GM19324 (cell line): ENCODE results near the gene TIPRL.
"Not testable (repeated sequence)": the region's sequence is repeated elsewhere in the genome, so short reads cannot be mapped to it uniquely, and the experiment has no call there.

Source experiments
- ATAC-seq: cut with Tn5 transposase; IDR thresholded peaks from one replicate; pipeline ENCODE4 v1.9.1; 2021; ENCODE audit warnings: mild to moderate bottlenecking, moderate library complexity; ENCODE audit not compliant: unreplicated experiment, low FRiP score

Gene TIPRL

GRCh38 chr1:168157638-168158037, 21.1 kb upstream of the TIPRL start:
- ATAC-seq: no peak

- ATAC-seq: no peak
These were observed 19.5 kb upstream of the TIPRL start for GRCh38 chr1:168159251-168159650.

DNA sequence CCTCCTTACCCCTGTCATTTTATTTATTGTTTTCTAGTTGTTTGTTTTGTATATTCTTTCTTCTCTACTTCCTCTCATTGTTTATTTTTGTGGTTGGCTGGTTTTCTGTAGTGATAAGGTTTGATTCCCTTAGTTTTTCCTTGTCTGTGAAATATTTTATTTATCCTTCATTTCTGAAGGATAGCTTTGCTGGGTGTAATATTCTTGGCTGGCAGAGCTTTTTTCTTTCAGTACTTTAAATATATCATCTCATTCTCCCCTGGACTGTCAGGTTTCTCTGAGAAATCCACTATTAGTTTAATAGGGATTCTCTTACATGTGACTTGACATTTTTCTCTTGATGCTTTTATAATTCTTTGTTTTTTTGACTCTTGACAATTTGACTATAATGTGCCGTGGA, 18.8 kb upstream of the TIPRL start:
- ATAC-seq: no peak

DNA sequence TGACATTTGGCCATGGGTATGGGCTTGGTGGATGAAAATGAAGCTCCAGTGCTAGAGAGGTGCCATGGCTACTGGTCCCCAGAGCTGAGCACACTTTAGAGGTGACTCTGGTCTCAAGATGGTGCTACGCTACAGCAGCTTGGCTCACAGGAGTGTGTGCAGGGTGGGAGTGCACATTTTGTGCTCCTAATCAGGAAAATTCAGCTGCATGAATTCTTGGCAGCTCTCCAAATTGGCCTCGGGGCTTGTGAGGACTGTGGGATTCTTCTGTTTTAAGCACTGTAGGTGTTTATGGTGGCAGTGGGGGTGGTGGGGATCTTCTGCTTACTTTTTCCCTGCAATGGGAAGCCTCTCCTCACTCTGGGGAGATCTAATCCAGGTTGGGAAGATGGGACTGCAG, 17.3 kb upstream of the TIPRL start:
- no peak for ATAC-seq

DNA sequence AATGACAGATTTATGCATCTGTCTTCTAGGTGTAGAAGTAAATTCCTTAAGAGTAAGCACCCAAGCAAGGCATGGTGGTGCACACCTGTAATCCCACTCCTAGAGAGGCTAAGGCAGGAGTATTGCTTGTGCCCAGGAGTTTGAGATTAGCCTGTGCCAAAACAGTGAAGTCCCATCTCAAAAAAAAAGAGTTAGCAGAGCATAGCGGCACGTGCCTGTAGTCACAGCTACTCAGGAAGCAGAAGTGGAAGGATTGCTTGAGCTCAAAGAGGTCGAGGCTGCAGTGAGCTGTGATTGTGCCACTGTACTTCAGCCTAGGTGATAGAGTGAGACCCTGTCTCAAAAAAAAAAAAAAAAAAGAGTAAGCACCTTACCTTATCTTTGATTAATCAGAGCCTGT, 15.1 kb upstream of the TIPRL start:
- no peak for ATAC-seq

- ATAC-seq: no peak
These were observed 14.0 kb upstream of the TIPRL start for GRCh38 chr1:168164771-168165170.

GRCh38 chr1:168167806-168168205, 11.0 kb upstream of the TIPRL start:
- ATAC-seq: no peak

- no peak for ATAC-seq
These were observed 7.9 kb upstream of the TIPRL start for GRCh38 chr1:168170564-168171508.

GRCh38 chr1:168172250-168172915, 6.4 kb upstream of the TIPRL start:
- ATAC-seq: no peak

DNA sequence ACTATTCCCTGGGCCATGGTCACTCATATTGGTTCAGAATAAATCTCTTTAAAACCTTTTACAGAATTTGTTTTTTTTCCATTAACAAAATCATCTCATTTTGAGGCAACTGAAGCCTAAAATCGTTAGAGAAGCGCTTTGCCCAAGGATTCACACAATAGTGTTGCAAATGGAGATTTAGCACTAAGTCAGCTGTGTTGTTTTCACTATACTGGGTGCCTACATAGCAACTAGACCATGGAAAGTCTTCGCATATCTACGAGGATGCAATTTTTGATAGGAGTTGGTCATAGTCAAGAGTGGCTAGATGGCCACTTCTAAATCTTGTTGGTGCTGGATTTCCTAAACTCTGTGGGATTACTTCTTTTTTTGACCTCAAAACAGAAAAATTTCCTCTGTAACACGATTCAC, 530 bp upstream of the TIPRL start:
- no peak for ATAC-seq

- no peak for ATAC-seq
These were observed 831 bp downstream of the TIPRL start for GRCh38 chr1:168179438-168180147.

DNA sequence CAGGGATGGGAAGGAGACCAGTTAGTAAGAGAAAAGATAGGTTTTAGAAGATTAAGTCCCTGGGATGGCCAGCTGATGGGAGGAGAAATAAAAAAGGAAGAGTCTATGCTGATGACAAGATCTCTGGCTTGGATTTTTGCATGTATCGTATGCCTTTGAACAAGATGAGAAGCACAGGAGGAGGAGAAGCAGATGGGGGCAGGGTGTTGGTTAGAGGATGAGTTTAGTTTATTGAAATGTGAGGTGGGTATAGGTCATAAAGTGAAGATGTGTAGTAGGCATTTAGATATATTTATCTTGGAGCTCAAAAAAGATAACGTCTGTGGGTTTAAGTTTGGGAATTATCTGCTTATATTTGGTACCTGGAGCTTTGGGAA, 1.4 kb downstream of the TIPRL start:
- no peak for ATAC-seq

DNA sequence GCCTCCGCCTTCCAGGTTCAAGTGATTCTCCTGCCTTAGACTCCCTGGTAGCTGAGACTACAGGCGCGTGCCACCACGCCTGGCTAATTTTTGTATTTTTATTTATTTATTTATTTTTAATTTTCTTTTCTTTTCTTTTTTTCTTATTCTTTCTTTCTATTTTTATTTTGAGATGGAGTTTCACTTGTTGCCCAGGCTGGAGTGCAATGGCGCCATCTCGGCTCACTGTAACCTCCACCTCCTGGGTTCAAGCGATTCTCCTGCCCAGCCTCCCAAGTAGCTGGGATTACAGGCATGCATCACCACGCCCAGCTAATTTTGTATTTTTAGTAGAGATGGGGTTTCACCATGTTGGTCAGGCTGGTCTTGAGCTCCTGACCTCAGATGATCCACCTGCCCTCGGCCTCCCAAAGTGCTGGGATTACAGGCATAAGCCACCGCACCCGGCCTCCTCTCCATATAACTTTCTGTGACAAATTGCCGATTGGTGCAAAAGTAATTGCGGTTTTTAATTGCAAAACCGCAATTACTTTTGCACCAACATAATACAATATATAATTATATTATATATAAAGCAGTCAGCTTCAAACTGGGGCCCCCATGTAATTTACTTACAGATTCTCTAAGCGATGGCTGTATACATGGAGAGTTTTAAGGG, 2.4 kb downstream of the TIPRL start:
- not testable (repeated sequence) for ATAC-seq

GRCh38 chr1:168187177-168187576, 8.4 kb downstream of the TIPRL start:
- ATAC-seq: no peak

GRCh38 chr1:168190403-168190802, 11.6 kb downstream of the TIPRL start:
- no peak for ATAC-seq

- no peak for ATAC-seq
These were observed 16.7 kb downstream of the TIPRL start for GRCh38 chr1:168195199-168196135.

DNA sequence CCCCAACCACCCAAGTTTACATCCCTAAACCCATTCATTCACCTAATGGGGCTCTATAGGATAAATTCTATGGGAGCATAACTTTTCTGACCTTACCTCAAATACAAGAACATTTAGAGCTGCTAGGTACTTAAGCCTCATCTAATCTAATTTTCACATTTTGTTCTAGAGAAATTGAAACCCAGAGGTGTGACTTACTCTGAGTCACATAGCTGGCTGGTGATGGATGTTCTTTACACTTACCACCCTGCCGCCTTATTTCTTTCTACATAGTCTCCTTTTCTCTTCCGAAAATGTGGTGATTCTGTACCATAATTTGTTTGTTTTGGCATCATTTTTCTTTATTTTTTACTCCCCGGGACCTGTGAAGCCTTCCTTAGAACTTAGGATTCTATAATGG, 20.3 kb downstream of the TIPRL start:
- ATAC-seq: no peak

DNA sequence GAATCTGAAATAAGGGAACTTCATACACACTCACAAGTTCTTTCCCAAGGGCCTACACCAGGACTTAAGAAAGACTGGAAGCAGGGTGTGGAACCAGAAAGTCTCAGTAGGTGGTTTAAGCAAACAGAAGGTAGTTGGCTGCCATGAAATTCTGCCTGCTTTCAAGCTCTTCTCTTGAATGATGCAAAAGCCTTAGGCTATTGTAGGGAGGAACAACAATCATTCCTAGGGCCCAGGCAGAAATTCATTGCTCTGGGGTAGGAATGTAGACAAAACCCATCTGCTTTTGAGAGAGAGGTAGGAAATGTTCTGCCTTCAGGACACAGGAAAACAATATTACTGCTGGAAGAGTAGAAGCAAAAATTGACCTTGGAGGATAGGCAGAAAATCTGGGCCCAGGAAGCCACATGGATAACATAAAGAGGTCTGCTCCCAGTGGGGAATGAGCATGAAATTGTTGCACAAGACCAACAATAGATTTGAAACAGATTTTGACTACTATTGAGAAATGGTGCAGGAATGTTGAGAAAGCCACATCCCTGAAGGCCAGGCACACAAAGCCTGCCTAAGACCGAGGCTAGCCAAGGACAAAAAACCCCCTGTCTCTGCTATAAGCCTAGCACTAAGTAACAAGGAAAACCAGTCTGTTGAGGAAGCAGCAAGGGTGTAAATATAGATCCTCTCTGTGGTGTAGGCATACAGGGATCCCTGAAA, 24.3 kb downstream of the TIPRL start:
- no peak for ATAC-seq

DNA sequence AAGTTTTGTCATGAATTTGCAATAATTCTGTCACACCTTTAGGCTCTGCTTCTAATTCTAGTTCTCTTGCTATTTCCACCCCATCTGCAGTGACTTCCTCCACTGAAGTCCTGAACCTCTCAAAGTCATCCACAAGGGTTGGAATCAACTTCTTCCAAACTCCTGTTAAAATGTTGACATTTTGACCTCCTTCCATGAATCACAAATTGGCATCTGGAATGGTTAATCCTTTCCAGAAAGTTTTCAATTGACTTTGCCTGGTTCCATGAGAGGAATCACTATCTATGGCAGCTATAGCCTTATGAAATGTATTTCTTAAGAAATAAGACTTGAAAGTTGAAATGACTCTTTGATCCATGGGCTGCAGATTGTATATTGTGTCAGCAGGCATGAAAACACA, 27.3 kb downstream of the TIPRL start:
- ATAC-seq: no peak
